NT2/D1 (cell line): ENCODE measurements around the gene SAYSD1.
"Not testable (repeated sequence)": the region's sequence is repeated elsewhere in the genome, so short reads cannot be mapped to it uniquely, and the experiment has no call there.

Experiments
- DNase-seq: peaks from one replicate; pipeline ENCODE4 v3.0.0-alpha.2; 2011; ENCODE audit warnings: low read depth, low spot score
- H3K27me3 ChIP-seq: 2 replicates; pipeline ENCODE4 v1.6.0; 2011; ENCODE audit warnings: mild to moderate bottlenecking; ENCODE audit not compliant: insufficient read length, insufficient read depth
- H3K36me3 ChIP-seq: 2 replicates; pipeline ENCODE4 v1.6.1; 2011; ENCODE audit warnings: mild to moderate bottlenecking, low read length, mixed read lengths; ENCODE audit not compliant: insufficient read depth, insufficient read length
- H3K4me1 ChIP-seq: 2 replicates; pipeline ENCODE4 v1.5.1; 2011; ENCODE audit not compliant: insufficient read depth, insufficient read length
- H3K4me3 ChIP-seq: 2 replicates; pipeline ENCODE4 v1.5.1; 2011; ENCODE audit warnings: low read depth; ENCODE audit not compliant: insufficient read length
- H3K9ac ChIP-seq: 2 replicates; pipeline ENCODE4 v1.6.0; 2011; ENCODE audit warnings: low read depth; ENCODE audit not compliant: insufficient read length
- H3K9me3 ChIP-seq: 2 replicates; pipeline ENCODE4 v1.5.1; 2011; ENCODE audit warnings: mild to moderate bottlenecking, low read length; ENCODE audit not compliant: insufficient read depth
- SUZ12 ChIP-seq: IDR thresholded peaks from 2 replicates; pipeline ENCODE4 v1.6.1; 2011; ENCODE audit not compliant: insufficient read length, insufficient read depth; ENCODE audit errors: extremely low read depth
- YY1 ChIP-seq: IDR thresholded peaks from 2 replicates; pipeline ENCODE4 v1.6.1; 2011; ENCODE audit not compliant: insufficient read length, insufficient read depth
- ZNF274 ChIP-seq: IDR thresholded peaks from 2 replicates; pipeline ENCODE4 v1.6.1; 2011; ENCODE audit warnings: mild to moderate bottlenecking, low read depth, low read length

The SAYSD1 gene

DNA sequence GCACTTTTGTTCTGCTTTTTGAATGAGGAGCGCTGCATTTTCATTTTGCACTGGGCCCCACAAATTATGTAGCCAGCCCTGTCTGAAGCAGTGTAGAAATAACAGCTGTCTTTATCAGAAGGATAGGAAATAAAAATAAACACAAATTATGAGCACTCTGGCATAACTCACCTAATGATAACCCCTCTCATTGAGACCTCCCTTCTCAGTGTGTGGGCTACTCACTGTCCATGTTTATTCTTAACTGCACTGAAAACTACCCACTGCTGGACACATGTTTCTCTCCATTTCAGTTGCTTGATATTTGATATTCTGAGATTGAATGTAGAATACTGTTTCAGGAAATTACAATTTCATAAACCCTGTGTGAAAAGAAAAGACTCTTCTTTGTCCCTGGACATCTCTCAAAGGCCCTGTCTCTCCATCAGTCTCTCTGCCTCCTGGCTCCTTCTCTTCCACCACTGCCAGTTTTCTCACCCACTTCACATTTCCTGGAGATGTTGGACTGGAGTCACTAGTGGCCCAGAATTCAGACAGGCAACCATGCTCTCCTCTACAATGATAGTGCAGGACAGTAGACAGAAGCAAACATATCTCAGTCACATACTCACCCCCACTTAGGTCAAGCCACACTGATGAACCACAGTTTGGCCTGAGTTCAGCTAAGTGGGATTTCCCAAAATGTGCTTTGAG is 29.6 kb upstream of the SAYSD1 start:
- no peaks in the 10 kb centered on the region for H3K4me1 ChIP-seq
- TF ChIP-seq ZNF274 (no peak), SUZ12 (no peak), YY1 (no peak)
- H3K36me3 ChIP-seq, result no peaks in the 10 kb centered on the region
- DNase-seq, result no peak
- no peaks in the 10 kb centered on the region for H3K9me3 ChIP-seq
- H3K4me3 ChIP-seq, result no peak overlapping the region
- H3K9ac ChIP-seq, result no peak overlapping the region
- H3K27me3 ChIP-seq, result no peaks in the 10 kb centered on the region

- Histone ChIP-seq H3K27me3 (no peaks in the 10 kb centered on the region), H3K36me3 (no peaks in the 10 kb centered on the region), H3K9ac (no peak overlapping the region), H3K4me1 (no peaks in the 10 kb centered on the region), H3K9me3 (no peaks in the 10 kb centered on the region), H3K4me3 (no peak overlapping the region)
- DNase-seq, result no peak
- TF ChIP-seq SUZ12, result no peak
- TF ChIP-seq YY1, result no peak
- TF ChIP-seq ZNF274, result no peak
Measured at GRCh38 chr6:39143238-39143930, 28.4 kb upstream of the SAYSD1 start.

GRCh38 chr6:39140556-39141167 is 25.7 kb upstream of the SAYSD1 start:
- Histone ChIP-seq H3K9ac (no peak overlapping the region), H3K4me1 (no peaks in the 10 kb centered on the region), H3K27me3 (no peaks in the 10 kb centered on the region), H3K4me3 (no peak overlapping the region), H3K9me3 (no peaks in the 10 kb centered on the region), H3K36me3 (no peaks in the 10 kb centered on the region)
- DNase-seq, result no peak
- TF ChIP-seq SUZ12, result no peak
- TF ChIP-seq ZNF274, result no peak
- TF ChIP-seq YY1, result no peak

GRCh38 chr6:39137245-39137644 is 22.3 kb upstream of the SAYSD1 start:
- Histone ChIP-seq H3K4me1 (no peaks in the 10 kb centered on the region), H3K9ac (no peak overlapping the region), H3K27me3 (no peaks in the 10 kb centered on the region), H3K4me3 (no peak overlapping the region), H3K36me3 (no peaks in the 10 kb centered on the region), H3K9me3 (peaks cover 8% of the 10 kb centered on the region; the same call in 1 of the 2 replicates)
- TF ChIP-seq YY1 (no peak), SUZ12 (no peak), ZNF274 (no peak)
- peak; percentile 35 for DNase-seq

DNA sequence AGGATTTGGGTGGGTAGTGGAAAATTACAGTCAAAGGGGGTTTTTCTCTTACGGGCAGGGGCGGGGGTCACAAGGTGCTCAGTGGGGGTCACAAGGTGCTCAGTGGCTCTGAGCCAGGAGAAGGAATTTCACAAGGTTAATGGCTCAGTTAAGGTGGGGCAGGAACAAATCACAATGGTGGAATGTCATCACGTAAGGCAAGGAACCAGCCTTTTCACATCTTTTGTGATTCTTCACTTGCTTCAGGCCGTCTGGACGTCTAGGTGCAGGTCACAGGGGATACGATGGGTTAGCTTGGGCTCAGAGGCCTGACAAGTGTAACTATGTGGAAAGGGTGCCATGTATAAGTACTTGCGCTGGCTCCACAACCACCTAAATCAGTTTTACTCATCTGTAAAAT is 21.2 kb upstream of the SAYSD1 start:
- not testable (repeated sequence) for H3K4me1 ChIP-seq, H3K4me3 ChIP-seq

DNA sequence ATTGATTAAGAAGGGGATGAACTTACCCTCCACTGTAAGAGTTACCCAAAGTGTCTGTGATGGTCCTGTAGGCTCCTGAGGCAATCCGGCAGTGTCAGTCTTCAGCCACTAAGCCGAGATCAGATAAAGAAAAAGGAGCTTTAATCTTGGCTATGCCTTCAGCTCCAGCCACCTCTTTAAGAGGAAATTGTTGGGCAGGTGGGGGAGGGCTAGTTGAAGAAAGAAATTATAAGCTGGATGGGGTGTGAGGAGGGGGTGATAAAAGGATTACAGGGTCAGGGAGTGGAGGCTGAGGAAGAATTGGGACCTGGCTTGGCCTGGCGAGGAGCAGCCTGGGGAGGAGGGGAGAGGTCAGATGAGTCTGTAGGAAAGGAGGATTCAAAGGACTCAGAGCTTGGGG is 19.8 kb upstream of the SAYSD1 start:
- not testable (repeated sequence) for H3K27me3 ChIP-seq, DNase-seq, H3K4me1 ChIP-seq, H3K4me3 ChIP-seq, H3K9ac ChIP-seq, H3K36me3 ChIP-seq, H3K9me3 ChIP-seq

More for the DNA sequence above, 21.2 kb upstream of the SAYSD1 start:
- H3K27me3 ChIP-seq, H3K9ac ChIP-seq, DNase-seq, H3K36me3 ChIP-seq, H3K9me3 ChIP-seq: not testable (repeated sequence)

DNA sequence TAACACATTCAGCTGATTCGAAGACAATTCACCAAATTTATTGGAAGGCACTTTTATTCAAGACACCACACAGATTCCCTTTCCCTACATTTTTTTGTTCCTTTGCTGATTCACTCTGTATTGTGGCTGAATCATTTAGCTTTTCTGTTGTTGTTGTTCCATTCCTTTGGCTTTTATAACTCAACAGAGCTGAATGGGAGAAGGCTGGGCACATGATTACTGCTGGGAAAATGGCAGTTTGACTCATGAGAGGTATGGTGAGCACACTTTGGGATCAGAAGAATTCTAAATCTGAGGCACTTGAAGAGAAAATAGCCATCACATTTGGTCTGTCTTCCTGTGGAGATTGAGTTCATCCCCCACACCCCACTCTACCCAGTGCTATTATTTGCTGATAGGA is 15.7 kb upstream of the SAYSD1 start:
- Histone ChIP-seq H3K27me3 (no peaks in the 10 kb centered on the region), H3K9ac (no peak overlapping the region), H3K4me1 (no peaks in the 10 kb centered on the region), H3K36me3 (no peaks in the 10 kb centered on the region), H3K9me3 (peaks cover 8% of the 10 kb centered on the region; the same call in 1 of the 2 replicates), H3K4me3 (no peak overlapping the region)
- DNase-seq, result no peak
- TF ChIP-seq ZNF274, result no peak
- no peak for TF ChIP-seq SUZ12
- TF ChIP-seq YY1, result no peak
